HT1080 (cell line): Measurements from ENCODE around the gene NTNG2. TPM values are rescaled to one million over a fixed set of nuclear protein-coding genes. Genes with fewer than 3 reads are reported as not detected.
A peak's percentile ranks its signal among the peaks of the same experiment; 100 is the strongest.

ENCODE experiments used
- DNase-seq: peaks from one replicate; pipeline ENCODE4 v3.0.0-alpha.2; 2015; ENCODE audit warnings: low read depth
- total RNA-seq: library from RNA; depleted of rRNA; stranded (reverse); fragments of >200 nt; shearing (Covaris generic); gene quantifications from 2 replicates; pipeline ENCODE4 v1.2.3, GENCODE V29; 2014

Gene NTNG2
- total RNA-seq, 1 experiment from 2014 or later, result 2.6 TPM

GRCh38 chr9:132201139-132201538 lies 39.3 kb downstream of the NTNG2 start:
- DNase-seq, result no peak

GRCh38 chr9:132201780-132202703 lies 40.2 kb downstream of the NTNG2 start:
- no peak for DNase-seq

GRCh38 chr9:132204883-132205282 lies 43.0 kb downstream of the NTNG2 start:
- no peak for DNase-seq

GRCh38 chr9:132207215-132207614 lies 45.4 kb downstream of the NTNG2 start:
- DNase-seq, result no peak

- no peak for DNase-seq
These were observed 46.2 kb downstream of the NTNG2 start for GRCh38 chr9:132207839-132208615.

GRCh38 chr9:132209228-132209627 lies 47.4 kb downstream of the NTNG2 start:
- no peak for DNase-seq

- DNase-seq, result peak; percentile 56
These were observed 48.8 kb downstream of the NTNG2 start for GRCh38 chr9:132210472-132211145.

GRCh38 chr9:132211570-132211969 lies 49.7 kb downstream of the NTNG2 start:
- DNase-seq, result no peak

- DNase-seq, result peak; percentile 83
These were observed 52.3 kb downstream of the NTNG2 start for GRCh38 chr9:132214027-132214622.

- DNase-seq, result no peak
These were observed 55.2 kb downstream of the NTNG2 start for GRCh38 chr9:132216861-132217619.

- DNase-seq, result no peak
These were observed 56.4 kb downstream of the NTNG2 start for GRCh38 chr9:132218208-132218607.

- no peak for DNase-seq
These were observed 60.1 kb downstream of the NTNG2 start for GRCh38 chr9:132221941-132222340.

GRCh38 chr9:132224645-132225044 lies 62.8 kb downstream of the NTNG2 start:
- no peak for DNase-seq

- no peak for DNase-seq
These were observed 64.9 kb downstream of the NTNG2 start for GRCh38 chr9:132226571-132227430.

GRCh38 chr9:132228062-132228461 lies 66.2 kb downstream of the NTNG2 start:
- DNase-seq, result no peak

- DNase-seq, result no peak
These were observed 68.7 kb downstream of the NTNG2 start for GRCh38 chr9:132230605-132231004.

- DNase-seq, result no peak
These were observed 69.3 kb downstream of the NTNG2 start for GRCh38 chr9:132231019-132231701.

GRCh38 chr9:132232522-132232921 lies 70.7 kb downstream of the NTNG2 start:
- no peak for DNase-seq

- DNase-seq, result no peak
These were observed 71.3 kb downstream of the NTNG2 start for GRCh38 chr9:132233138-132233537.
